ENCODE measurements around the gene SLF2. TPM values are rescaled to one million over a fixed set of nuclear protein-coding genes. Genes with fewer than 3 reads are reported as not detected.

The SLF2 gene
- total and polyA plus RNA-seq, 2 of the 13 experiments (the other 11 are each of a cell fraction or from before 2014, with no cell fraction given) = 12.2 to 48.1 TPM

DNA sequence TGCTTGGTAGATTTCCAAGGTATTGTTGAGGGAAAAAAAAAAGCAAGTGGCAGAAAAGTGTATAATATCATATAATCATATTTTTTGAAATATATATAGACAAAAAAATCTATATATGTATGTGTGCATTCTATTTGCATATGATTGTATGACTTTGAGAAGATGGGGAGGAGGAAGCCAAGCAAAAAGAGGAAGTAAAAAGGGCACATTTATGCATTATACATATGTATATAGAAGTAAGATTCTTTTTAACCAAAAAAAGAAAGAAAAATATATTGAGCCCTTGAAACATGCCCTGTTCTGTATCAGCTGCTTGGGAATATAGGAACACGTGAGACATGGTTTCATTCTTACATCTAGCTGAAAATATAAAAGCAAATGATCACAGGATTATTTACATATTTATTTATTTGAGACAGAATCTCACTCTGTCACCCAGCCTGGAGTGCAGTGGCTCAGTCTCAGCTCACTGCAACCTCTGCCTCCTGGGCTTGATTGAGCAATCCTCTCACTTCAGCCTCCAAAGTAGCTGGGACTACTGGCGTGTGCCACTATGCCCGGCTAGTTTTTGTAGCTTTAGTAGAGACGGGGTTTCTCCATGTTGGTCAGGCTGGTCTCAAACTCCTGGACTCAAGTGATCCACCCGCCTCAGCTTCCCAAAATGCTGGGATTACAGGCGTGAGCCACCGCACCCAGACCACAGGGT lies 18.0 kb upstream of the SLF2 start (continued):
- TF ChIP-seq, protein P1, sequence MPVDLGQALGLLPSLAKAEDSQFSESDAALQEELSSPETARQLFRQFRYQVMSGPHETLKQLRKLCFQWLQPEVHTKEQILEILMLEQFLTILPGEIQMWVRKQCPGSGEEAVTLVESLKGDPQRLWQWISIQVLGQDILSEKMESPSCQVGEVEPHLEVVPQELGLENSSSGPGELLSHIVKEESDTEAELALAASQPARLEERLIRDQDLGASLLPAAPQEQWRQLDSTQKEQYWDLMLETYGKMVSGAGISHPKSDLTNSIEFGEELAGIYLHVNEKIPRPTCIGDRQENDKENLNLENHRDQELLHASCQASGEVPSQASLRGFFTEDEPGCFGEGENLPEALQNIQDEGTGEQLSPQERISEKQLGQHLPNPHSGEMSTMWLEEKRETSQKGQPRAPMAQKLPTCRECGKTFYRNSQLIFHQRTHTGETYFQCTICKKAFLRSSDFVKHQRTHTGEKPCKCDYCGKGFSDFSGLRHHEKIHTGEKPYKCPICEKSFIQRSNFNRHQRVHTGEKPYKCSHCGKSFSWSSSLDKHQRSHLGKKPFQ (CRISPR knock-in tag; IDR thresholded peaks at IDR 0.05; ENCODE audit: insufficient replicate concordance) = no peak
- TF ChIP-seq MED13 (CRISPR knock-in tag; IDR thresholded peaks at IDR 0.05) = no peak
- peak; percentile 90 for TF ChIP-seq CEBPB (IDR thresholded peaks at IDR 0.05; ENCODE audit: borderline replicate concordance, low read depth, low read length)
- TF ChIP-seq, protein P2, sequence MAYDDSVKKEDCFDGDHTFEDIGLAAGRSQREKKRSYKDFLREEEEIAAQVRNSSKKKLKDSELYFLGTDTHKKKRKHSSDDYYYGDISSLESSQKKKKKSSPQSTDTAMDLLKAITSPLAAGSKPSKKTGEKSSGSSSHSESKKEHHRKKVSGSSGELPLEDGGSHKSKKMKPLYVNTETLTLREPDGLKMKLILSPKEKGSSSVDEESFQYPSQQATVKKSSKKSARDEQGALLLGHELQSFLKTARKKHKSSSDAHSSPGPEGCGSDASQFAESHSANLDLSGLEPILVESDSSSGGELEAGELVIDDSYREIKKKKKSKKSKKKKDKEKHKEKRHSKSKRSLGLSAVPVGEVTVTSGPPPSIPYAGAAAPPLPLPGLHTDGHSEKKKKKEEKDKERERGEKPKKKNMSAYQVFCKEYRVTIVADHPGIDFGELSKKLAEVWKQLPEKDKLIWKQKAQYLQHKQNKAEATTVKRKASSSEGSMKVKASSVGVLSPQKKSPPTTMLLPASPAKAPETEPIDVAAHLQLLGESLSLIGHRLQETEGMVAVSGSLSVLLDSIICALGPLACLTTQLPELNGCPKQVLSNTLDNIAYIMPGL (CRISPR knock-in tag; IDR thresholded peaks at IDR 0.05; ENCODE audit: borderline replicate concordance in 1 of 2, low read depth in 1 of 2) = no peak
- TF ChIP-seq, protein P3, sequence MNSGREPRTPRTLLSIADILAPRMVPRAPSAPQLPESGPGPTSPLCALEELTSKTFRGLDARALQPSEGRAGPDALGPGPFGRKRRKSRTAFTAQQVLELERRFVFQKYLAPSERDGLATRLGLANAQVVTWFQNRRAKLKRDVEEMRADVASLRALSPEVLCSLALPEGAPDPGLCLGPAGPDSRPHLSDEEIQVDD (CRISPR knock-in tag; IDR thresholded peaks at IDR 0.05; ENCODE audit: borderline replicate concordance) = no peak
- no peak for TF ChIP-seq ZNF30 (CRISPR knock-in tag; IDR thresholded peaks at IDR 0.05)
- TF ChIP-seq, protein P4, sequence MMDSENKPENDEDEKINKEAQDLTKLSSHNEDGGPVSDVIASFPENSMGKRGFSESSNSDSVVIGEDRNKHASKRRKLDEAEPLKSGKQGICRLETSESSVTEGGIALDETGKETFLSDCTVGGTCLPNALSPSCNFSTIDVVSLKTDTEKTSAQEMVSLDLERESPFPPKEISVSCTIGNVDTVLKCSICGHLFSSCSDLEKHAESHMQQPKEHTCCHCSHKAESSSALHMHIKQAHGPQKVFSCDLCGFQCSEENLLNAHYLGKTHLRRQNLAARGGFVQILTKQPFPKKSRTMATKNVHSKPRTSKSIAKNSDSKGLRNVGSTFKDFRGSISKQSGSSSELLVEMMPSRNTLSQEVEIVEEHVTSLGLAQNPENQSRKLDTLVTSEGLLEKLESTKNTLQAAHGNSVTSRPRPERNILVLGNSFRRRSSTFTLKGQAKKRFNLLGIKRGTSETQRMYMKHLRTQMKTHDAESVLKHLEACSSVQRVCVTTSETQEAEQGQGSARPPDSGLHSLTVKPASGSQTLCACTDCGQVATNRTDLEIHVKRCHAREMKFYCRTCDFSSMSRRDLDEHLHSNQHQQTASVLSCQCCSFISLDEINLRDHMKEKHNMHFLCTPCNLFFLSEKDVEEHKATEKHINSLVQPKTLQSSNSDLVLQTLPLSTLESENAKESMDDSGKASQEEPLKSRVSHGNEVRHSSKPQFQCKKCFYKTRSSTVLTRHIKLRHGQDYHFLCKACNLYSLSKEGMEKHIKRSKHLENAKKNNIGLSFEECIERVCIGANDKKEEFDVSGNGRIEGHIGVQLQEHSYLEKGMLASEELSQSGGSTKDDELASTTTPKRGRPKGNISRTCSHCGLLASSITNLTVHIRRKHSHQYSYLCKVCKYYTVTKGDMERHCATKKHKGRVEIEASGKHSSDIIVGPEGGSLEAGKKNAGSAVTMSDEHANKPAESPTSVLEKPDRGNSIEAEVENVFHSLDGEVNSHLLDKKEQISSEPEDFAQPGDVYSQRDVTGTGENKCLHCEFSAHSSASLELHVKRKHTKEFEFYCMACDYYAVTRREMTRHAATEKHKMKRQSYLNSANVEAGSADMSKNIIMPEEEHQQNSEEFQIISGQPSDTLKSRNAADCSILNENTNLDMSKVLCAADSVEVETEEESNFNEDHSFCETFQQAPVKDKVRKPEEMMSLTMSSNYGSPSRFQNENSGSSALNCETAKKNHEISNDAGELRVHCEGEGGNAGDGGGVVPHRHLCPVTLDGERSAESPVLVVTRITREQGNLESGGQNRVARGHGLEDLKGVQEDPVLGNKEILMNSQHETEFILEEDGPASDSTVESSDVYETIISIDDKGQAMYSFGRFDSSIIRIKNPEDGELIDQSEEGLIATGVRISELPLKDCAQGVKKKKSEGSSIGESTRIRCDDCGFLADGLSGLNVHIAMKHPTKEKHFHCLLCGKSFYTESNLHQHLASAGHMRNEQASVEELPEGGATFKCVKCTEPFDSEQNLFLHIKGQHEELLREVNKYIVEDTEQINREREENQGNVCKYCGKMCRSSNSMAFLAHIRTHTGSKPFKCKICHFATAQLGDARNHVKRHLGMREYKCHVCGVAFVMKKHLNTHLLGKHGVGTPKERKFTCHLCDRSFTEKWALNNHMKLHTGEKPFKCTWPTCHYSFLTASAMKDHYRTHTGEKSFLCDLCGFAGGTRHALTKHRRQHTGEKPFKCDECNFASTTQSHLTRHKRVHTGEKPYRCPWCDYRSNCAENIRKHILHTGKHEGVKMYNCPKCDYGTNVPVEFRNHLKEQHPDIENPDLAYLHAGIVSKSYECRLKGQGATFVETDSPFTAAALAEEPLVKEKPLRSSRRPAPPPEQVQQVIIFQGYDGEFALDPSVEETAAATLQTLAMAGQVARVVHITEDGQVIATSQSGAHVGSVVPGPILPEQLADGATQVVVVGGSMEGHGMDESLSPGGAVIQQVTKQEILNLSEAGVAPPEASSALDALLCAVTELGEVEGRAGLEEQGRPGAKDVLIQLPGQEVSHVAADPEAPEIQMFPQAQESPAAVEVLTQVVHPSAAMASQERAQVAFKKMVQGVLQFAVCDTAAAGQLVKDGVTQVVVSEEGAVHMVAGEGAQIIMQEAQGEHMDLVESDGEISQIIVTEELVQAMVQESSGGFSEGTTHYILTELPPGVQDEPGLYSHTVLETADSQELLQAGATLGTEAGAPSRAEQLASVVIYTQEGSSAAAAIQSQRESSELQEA (CRISPR knock-in tag; IDR thresholded peaks at IDR 0.05; ENCODE audit: not compliant biosample characterization) = no peak
- TF ChIP-seq CCAR2 (optimal IDR thresholded peaks at IDR 0.05; ENCODE audit: low read depth, low read length) = no peak
- no peak for TF ChIP-seq NFIC (IDR thresholded peaks at IDR 0.05; ENCODE audit: low read length)
- TF ChIP-seq TBL1XR1 (IDR thresholded peaks at IDR 0.05; ENCODE audit: borderline replicate concordance, low read length, partially characterized antibody) = no peak
- TF ChIP-seq, protein P5, sequence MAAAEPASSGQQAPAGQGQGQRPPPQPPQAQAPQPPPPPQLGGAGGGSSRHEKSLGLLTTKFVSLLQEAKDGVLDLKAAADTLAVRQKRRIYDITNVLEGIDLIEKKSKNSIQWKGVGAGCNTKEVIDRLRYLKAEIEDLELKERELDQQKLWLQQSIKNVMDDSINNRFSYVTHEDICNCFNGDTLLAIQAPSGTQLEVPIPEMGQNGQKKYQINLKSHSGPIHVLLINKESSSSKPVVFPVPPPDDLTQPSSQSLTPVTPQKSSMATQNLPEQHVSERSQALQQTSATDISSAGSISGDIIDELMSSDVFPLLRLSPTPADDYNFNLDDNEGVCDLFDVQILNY (CRISPR knock-in tag; conservative IDR thresholded peaks at IDR 0.05) = no peak
- TF ChIP-seq KDM6A (CRISPR knock-in tag; IDR thresholded peaks at IDR 0.05; ENCODE audit: low read depth) = no peak

Data from HepG2 (cell line).